Muscle layer of colon (tissue), 2 donors: ENCODE measurements around the gene PHETA2.
"Not testable (repeated sequence)": the region's sequence is repeated elsewhere in the genome, so short reads cannot be mapped to it uniquely, and the experiment has no call there.

Experiments
- H3K27ac ChIP-seq: one replicate; pipeline ENCODE4 v1.7.0; 2013; ENCODE audit warnings: low read depth, mild to moderate bottlenecking, low read length, moderate library complexity
- H3K27me3 ChIP-seq, 2 donors: one replicate each; pipeline ENCODE4 v1.7.0; 2013; ENCODE audit warnings: low read length in 2 of 2, mild to moderate bottlenecking in 2 of 2; ENCODE audit not compliant: insufficient read depth in 2 of 2, control insufficient read depth in 1 of 2
- H3K36me3 ChIP-seq: one replicate; pipeline ENCODE4 v1.7.0; 2013; ENCODE audit warnings: mild to moderate bottlenecking, low read length; ENCODE audit not compliant: insufficient read depth
- H3K4me1 ChIP-seq: one replicate; pipeline ENCODE4 v1.7.0; 2013; ENCODE audit warnings: mild to moderate bottlenecking, low read length; ENCODE audit not compliant: insufficient read depth
- H3K4me3 ChIP-seq, 2 donors: one replicate each; pipeline ENCODE4 v1.7.0; 2013; ENCODE audit warnings: low read length in 2 of 2, low read depth in 1 of 2, mild to moderate bottlenecking in 1 of 2, moderate library complexity in 1 of 2
- H3K9ac ChIP-seq: one replicate; pipeline ENCODE4 v1.7.0; 2013; ENCODE audit warnings: low read length
- H3K9me3 ChIP-seq: one replicate; pipeline ENCODE4 v1.7.0; 2013; ENCODE audit warnings: mild to moderate bottlenecking, low read length
- donor health status: abdominal sarcoma.
- donor health status: Adenocarcinoma of cecum.

Gene PHETA2

GRCh38 chr22:42115420-42115830, 41.4 kb downstream of the PHETA2 start:
- H3K4me3 ChIP-seq, H3K36me3 ChIP-seq, H3K4me1 ChIP-seq, H3K9ac ChIP-seq, H3K9me3 ChIP-seq, H3K27me3 ChIP-seq, H3K27ac ChIP-seq: not testable (repeated sequence)

DNA sequence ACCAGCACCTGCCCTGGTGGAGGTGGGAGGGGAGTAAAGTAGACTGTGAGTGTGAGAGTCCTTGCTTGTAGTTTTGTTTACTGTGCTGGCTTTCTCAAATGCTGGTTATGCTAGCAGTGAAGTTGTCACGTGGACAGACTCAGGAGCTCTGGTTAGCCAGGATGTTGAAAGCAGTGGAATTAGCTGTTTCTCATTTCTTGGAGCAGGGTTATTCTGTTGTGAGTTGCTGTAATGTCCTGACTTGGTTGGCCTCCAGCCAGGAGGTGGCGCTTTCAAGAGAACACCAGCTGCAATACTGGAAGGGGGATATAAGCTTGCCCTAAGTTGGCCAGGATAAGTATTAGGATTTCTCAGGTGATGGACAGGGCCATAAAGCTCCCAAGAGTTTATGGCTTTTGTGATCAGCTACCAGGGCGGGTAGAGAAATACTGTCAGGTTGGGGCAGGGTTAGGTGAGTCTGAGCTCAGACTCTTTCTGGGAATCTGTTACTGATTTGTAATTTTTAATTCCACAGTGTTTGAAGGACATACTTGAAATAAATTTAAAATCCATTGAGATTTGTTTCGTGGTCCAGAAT, 42.9 kb downstream of the PHETA2 start:
- Histone ChIP-seq H3K36me3 (no peaks in the 10 kb centered on the region), H3K9ac (no peak overlapping the region), H3K4me3 (no peak overlapping the region), H3K27ac (no peak overlapping the region), H3K27me3 (no peaks in the 10 kb centered on the region), H3K4me1 (no peaks in the 10 kb centered on the region), H3K9me3 (peaks cover 3% of the 10 kb centered on the region)

DNA sequence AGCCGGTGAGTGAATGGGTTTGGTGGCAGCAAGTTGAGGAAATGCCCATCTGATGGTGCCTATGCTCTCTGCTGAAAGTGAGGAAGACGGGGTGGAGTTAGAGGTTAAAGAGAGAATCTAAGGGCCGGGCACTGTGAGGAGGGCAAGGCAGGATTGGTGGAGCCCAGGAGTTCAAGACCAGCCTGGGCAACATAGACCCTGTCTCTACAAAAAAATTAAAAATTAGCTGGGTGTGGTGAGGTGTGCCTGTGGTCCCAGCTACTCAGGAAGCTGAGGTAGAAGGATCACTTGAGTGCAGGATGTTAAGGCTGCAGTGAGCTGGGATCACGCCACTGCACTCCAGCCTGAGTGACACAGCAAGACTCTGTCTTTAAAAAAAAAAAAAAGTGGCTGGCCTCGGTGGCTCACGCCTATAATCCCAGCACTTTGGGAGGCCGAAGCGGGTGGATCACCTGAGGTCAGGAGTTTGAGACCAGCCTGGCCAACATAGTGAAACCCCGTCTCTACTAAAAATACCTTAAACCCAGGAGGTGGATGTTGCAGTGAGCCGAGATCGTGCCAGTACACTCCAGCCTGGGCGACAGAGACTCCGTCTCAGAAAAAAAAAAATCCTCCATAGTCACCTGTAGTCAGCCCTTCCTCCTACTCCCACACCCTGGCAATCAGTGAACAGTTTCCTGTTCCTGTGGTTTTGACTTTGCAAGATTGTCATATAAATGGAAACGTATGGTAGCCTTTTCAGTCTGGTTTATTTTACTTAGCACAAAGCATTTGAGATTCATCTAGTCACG, 46.4 kb downstream of the PHETA2 start:
- H3K4me3 ChIP-seq, H3K27me3 ChIP-seq: not testable (repeated sequence)

GRCh38 chr22:42123529-42123928, 49.5 kb downstream of the PHETA2 start:
- H3K27me3 ChIP-seq, H3K36me3 ChIP-seq, H3K4me3 ChIP-seq, H3K9me3 ChIP-seq, H3K4me1 ChIP-seq, H3K27ac ChIP-seq, H3K9ac ChIP-seq: not testable (repeated sequence)

More for the DNA sequence above, 46.4 kb downstream of the PHETA2 start:
- H3K9me3 ChIP-seq, H3K27ac ChIP-seq, H3K9ac ChIP-seq, H3K36me3 ChIP-seq, H3K4me1 ChIP-seq: not testable (repeated sequence)

DNA sequence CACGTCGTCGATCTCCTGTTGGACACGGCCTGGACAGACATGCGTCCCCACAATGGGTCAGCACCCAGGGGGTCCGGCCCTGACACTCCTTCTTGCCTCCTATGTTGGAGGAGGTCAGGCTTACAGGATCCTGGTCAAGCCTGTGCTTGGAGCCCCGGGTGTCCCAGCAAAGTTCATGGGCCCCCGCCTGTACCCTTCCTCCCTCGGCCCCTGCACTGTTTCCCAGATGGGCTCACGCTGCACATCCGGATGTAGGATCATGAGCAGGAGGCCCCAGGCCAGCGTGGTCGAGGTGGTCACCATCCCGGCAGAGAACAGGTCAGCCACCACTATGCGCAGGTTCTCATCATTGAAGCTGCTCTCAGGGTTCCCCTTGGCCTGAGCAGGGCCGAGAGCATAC, 53.6 kb downstream of the PHETA2 start:
- no peaks in the 10 kb centered on the region for H3K9me3 ChIP-seq
- no peak overlapping the region for H3K4me3 ChIP-seq
- H3K27ac ChIP-seq: no peak overlapping the region
- no peaks in the 10 kb centered on the region for H3K36me3 ChIP-seq
- H3K27me3 ChIP-seq: no peaks in the 10 kb centered on the region
- no peaks in the 10 kb centered on the region for H3K4me1 ChIP-seq
- H3K9ac ChIP-seq: no peak overlapping the region

DNA sequence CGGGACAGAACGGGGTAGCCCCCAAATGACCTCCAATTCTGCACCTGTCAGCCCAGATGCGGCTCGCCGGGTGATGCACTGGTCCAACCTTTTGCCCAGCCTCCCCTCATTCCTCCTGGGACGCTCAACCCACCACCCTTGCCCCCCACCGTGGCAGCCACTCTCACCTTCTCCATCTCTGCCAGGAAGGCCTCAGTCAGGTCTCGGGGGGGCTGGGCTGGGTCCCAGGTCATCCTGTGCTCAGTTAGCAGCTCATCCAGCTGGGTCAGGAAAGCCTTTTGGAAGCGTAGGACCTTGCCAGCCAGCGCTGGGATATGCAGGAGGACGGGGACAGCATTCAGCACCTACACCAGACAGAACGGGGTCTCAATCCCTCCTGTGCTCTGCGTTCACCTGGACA, 54.0 kb downstream of the PHETA2 start:
- H3K27ac ChIP-seq, H3K4me1 ChIP-seq, H3K9ac ChIP-seq, H3K36me3 ChIP-seq, H3K4me3 ChIP-seq, H3K9me3 ChIP-seq, H3K27me3 ChIP-seq: not testable (repeated sequence)
